Inflammatory macrophage treated with lipopolysaccharide for 1 hour (primary cell): ENCODE results near the gene GMEB2.
"Not testable (repeated sequence)": the region's sequence is repeated elsewhere in the genome, so short reads cannot be mapped to it uniquely, and the experiment has no call there.

Experiments used
- DNase-seq, 2 donors: peaks; one replicate each; pipeline ENCODE4 v3.0.0-alpha.2; 2020 to 2022

GMEB2 gene

GRCh38 chr20:63635431-63636141, 8.7 kb upstream of the GMEB2 start:
- DNase-seq = peak in 1 of 2 donors; percentile 19

- no peak for DNase-seq
Measured at GRCh38 chr20:63633732-63634131, 6.8 kb upstream of the GMEB2 start.

GRCh38 chr20:63631426-63631825, 4.5 kb upstream of the GMEB2 start:
- DNase-seq = not testable (repeated sequence)

- DNase-seq = not testable (repeated sequence)
Measured at GRCh38 chr20:63630956-63631355, 4.1 kb upstream of the GMEB2 start.

GRCh38 chr20:63628246-63628975, 1.5 kb upstream of the GMEB2 start:
- peak; percentile 53 to 84 for DNase-seq

- no peak for DNase-seq
Measured at GRCh38 chr20:63627751-63628245, 897 bp upstream of the GMEB2 start.

GRCh38 chr20:63627129-63627750, 339 bp upstream of the GMEB2 start:
- peak; percentile 92 to 97 for DNase-seq

GRCh38 chr20:63625771-63626423, 1.0 kb downstream of the GMEB2 start:
- no peak for DNase-seq

- DNase-seq = no peak
Measured at GRCh38 chr20:63624486-63624885, 2.4 kb downstream of the GMEB2 start.

GRCh38 chr20:63622732-63623131, 4.2 kb downstream of the GMEB2 start:
- no peak for DNase-seq

- no peak for DNase-seq
Measured at GRCh38 chr20:63622096-63622495, 4.8 kb downstream of the GMEB2 start.

- DNase-seq = no peak
Measured at GRCh38 chr20:63620991-63621390, 5.9 kb downstream of the GMEB2 start.

- DNase-seq = no peak
Measured at GRCh38 chr20:63619505-63619904, 7.4 kb downstream of the GMEB2 start.

- DNase-seq = no peak
Measured at GRCh38 chr20:63619086-63619485, 7.8 kb downstream of the GMEB2 start.

GRCh38 chr20:63618291-63618980, 8.5 kb downstream of the GMEB2 start:
- no peak for DNase-seq

GRCh38 chr20:63617876-63618265, 9.0 kb downstream of the GMEB2 start:
- DNase-seq = no peak

GRCh38 chr20:63617092-63617875, 9.6 kb downstream of the GMEB2 start:
- no peak for DNase-seq

GRCh38 chr20:63613863-63614594, 12.9 kb downstream of the GMEB2 start:
- not testable (repeated sequence) for DNase-seq

- peak; percentile 95 for DNase-seq
Measured at GRCh38 chr20:63612276-63612931, 14.5 kb downstream of the GMEB2 start.

GRCh38 chr20:63611646-63612045, 15.3 kb downstream of the GMEB2 start:
- DNase-seq = no peak
